ENCODE data around the gene SP8. TPM values are rescaled to one million over a fixed set of nuclear protein-coding genes. Genes with fewer than 3 reads are reported as not detected.

Gene SP8
- total and polyA plus RNA-seq, 4 donors, result not detected

GRCh38 chr7:20747001-20747400 is 39.7 kb downstream of the SP8 start:
- H3K4me1 ChIP-seq (ENCODE audit: control insufficient read depth in 4 of 4, insufficient read depth in 4 of 4, low read length in 3 of 4), result no peaks in the 10 kb centered on the region
- H3K27me3 ChIP-seq (ENCODE audit: control insufficient read depth in 4 of 4, insufficient read depth in 4 of 4, low read length in 3 of 4), result no peaks in the 10 kb centered on the region
- TF ChIP-seq EGR1 (IDR thresholded peaks at IDR 0.05; ENCODE audit: low read depth in 2 of 2), result no peak
- no peak for TF ChIP-seq YY1 (IDR thresholded peaks at IDR 0.05)
- TF ChIP-seq RAD21 (IDR thresholded peaks at IDR 0.05), result no peak
- TF ChIP-seq REST (IDR thresholded peaks at IDR 0.05), result no peak
- TF ChIP-seq ATF3 (IDR thresholded peaks at IDR 0.05), result no peak
- TF ChIP-seq FOXA1 (IDR thresholded peaks at IDR 0.05), result no peak
- no peak for TF ChIP-seq SP1 (IDR thresholded peaks at IDR 0.05)
- TF ChIP-seq MAX (IDR thresholded peaks at IDR 0.05), result no peak
- no peak for TF ChIP-seq JUND (IDR thresholded peaks at IDR 0.05)
- no peak overlapping the region for H3K4me3 ChIP-seq (ENCODE audit: low read depth in 1 of 3, low read length in 3 of 3)
- H3K27ac ChIP-seq (ENCODE audit: low read depth in 1 of 2, low read length in 2 of 2), result no peak overlapping the region
- H3K9me3 ChIP-seq (ENCODE audit: control insufficient read depth in 4 of 4, low read length in 3 of 4), result no peaks in the 10 kb centered on the region
- H3K36me3 ChIP-seq (ENCODE audit: control insufficient read depth in 4 of 4, insufficient read depth in 3 of 4, low read depth in 1 of 4, low read length in 3 of 4), result no peaks in the 10 kb centered on the region
- DNase-seq (ENCODE audit: low spot score), result no peak
- no peak overlapping the region for H3K9ac ChIP-seq (ENCODE audit: low read depth in 1 of 2, low read length in 2 of 2)
- WGBS, result 67% methylated on average over 3 of the region's 3 CpGs

- H3K9me3 ChIP-seq (ENCODE audit: control insufficient read depth in 4 of 4, low read length in 3 of 4), result no peaks in the 10 kb centered on the region
- H3K27me3 ChIP-seq (ENCODE audit: control insufficient read depth in 4 of 4, insufficient read depth in 4 of 4, low read length in 3 of 4), result no peaks in the 10 kb centered on the region
- H3K27ac ChIP-seq (ENCODE audit: low read depth in 1 of 2, low read length in 2 of 2), result no peak overlapping the region
- TF ChIP-seq REST (IDR thresholded peaks at IDR 0.05) (no peak), JUND (IDR thresholded peaks at IDR 0.05) (no peak), YY1 (IDR thresholded peaks at IDR 0.05) (no peak), CTCF (IDR thresholded peaks at IDR 0.05; ENCODE audit: low read depth, low read length, missing input control) (no peak), SP1 (IDR thresholded peaks at IDR 0.05) (no peak), HNF4G (IDR thresholded peaks at IDR 0.05) (no peak), NR2F2 (IDR thresholded peaks at IDR 0.05) (no peak)
- H3K4me1 ChIP-seq (ENCODE audit: control insufficient read depth in 4 of 4, insufficient read depth in 4 of 4, low read length in 3 of 4), result no peaks in the 10 kb centered on the region
- no peaks in the 10 kb centered on the region for H3K36me3 ChIP-seq (ENCODE audit: control insufficient read depth in 4 of 4, insufficient read depth in 3 of 4, low read depth in 1 of 4, low read length in 3 of 4)
- H3K9ac ChIP-seq (ENCODE audit: low read depth in 1 of 2, low read length in 2 of 2), result no peak overlapping the region
- DNase-seq (ENCODE audit: low spot score), result no peak
- WGBS, result 84% methylated on average over 7 of the region's 7 CpGs
- no peak overlapping the region for H3K4me3 ChIP-seq (ENCODE audit: low read depth in 1 of 3, low read length in 3 of 3)
These were observed 41.0 kb downstream of the SP8 start for GRCh38 chr7:20745702-20746101.
